Suppressor macrophage (primary cell): ENCODE data around the gene CIAO1.
"Not testable (repeated sequence)": the region's sequence is repeated elsewhere in the genome, so short reads cannot be mapped to it uniquely, and the experiment has no call there.

Source experiments
- DNase-seq, 4 experiments: peaks; one replicate each; pipeline ENCODE4 v3.0.0-alpha.2; 2020 to 2022
- total RNA-seq, 17 experiments: gene quantifications; one replicate each; lab custom pipeline; 2026; ENCODE audit warnings: mixed read lengths in 6 of 17, inconsistent platforms in 3 of 17; lab: John Stamatoyannopoulos, UW

CIAO1 gene
- 37.3 to 140 (median 109) reads per million in 17 experiments for total RNA-seq

GRCh38 chr2:96265840-96266679, at the start of gene CIAO1, which contains the start of gene TMEM127:
TSS of gene CIAO1 (plus strand) at chr2:96266225. CDS start at chr2:96266351, 126 bp downstream.
TSS of gene TMEM127 (minus strand) at chr2:96265997. CDS start at chr2:96265381, 616 bp downstream.
- peak; percentile 99 for DNase-seq

DNA sequence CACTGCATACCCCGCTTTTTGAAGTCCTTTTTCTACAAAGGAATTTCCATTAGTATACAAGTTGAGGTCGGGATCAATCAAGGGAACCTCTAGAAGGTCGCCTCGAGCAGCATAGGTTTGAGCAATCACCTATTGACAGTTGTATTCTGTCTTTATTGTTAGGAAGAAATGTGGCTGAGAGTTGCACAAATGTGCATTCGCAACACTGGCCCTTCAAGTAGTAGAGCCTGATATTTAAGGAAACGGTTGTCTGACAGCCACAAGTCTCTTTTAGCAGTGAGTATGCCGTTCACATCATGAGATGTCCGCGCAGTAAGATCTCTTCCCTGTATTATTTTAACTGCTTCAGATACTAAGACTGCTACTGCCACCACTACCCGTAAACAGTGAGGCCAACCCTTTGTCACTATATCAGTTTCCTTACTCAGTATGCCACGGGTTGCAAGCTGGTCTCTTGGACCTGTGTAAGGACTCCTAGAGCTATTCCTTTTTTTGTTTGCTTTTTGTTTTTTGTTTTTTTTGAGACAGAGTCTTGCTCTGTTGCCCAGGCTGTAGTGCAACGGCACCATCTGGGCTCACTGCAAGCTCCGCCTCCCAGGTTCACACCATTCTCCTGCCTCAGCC, 47.4 kb upstream of the CIAO1 start:
- peak in 2 of 4 experiments; percentile 11 to 24 for DNase-seq

DNA sequence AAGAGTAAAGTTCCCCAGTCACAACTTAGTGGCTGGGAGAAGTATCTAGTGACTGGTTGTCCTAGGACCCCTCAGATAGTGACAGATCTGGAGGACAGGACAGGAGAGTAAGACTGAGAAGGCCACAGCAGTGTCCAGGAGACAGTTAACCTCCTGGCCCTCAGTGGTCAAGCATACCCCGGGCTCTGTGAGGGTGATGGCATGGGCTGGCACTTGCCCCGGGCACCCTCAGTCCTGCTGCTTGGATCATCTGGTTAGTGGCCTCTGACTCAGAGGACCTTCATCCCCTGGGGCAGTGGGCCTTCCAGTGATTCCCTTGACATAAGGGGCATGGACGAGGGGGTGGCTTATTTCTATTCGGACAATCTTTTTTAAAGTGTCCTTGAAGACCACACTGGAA, 46.1 kb upstream of the CIAO1 start:
- DNase-seq: not testable (repeated sequence)

DNA sequence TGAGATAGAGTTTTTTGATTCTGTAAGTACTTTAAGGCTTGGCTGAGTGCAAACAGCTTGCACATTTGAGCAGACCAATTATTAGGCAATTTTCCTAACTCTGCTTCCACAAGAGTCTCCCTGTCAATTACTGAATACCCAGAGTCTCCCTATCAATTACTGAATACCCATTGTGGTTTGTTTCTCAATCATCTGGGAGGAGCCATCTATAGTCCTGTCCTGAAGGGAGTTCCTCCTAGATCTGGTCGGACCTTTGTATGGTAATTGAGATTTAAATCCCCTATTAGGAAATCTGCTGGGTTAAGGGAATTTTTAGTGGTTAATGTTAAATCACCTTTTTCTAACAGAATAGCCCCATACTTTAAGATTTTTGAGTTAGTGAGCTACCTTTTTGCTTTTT, 44.9 kb upstream of the CIAO1 start:
- peak in 3 of 4 experiments; percentile 35 to 60 (median 44) for DNase-seq

- peak; percentile 54 to 76 (median 66) for DNase-seq
Observed at GRCh38 chr2:96225016-96225533, 41.0 kb upstream of the CIAO1 start.

GRCh38 chr2:96231316-96231715, 34.7 kb upstream of the CIAO1 start:
- no peak for DNase-seq

DNA sequence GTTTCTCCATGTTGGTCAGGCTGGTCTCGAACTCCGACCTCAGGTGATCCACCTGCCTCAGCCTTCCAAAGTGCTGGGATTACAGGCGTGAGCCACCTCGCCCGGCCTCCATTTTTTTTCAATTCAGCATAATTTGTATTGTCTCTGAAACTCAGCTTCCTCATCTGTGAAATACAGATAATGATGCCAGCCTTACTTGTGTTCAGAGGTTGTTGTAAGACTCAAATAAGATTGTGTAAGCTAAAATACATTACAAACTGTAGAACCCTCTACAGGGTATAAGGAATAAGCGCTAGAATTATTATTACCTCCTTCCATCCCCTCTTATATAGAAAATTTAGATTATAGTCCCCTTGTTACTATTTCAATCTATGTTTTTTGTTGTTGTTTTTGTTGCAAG, 32.6 kb upstream of the CIAO1 start:
- DNase-seq: peak in 2 of 4 experiments; percentile 64

GRCh38 chr2:96233880-96234316, 32.1 kb upstream of the CIAO1 start:
- peak in 3 of 4 experiments; percentile 34 to 44 (median 35) for DNase-seq

GRCh38 chr2:96236882-96237281, 29.1 kb upstream of the CIAO1 start:
- DNase-seq: no peak

GRCh38 chr2:96238266-96238665, 27.8 kb upstream of the CIAO1 start:
- no peak for DNase-seq

- DNase-seq: no peak
Observed at GRCh38 chr2:96239091-96239490, 26.9 kb upstream of the CIAO1 start.

GRCh38 chr2:96239745-96240264, 26.2 kb upstream of the CIAO1 start:
- DNase-seq: no peak

GRCh38 chr2:96240341-96241038, 25.5 kb upstream of the CIAO1 start:
- DNase-seq: peak in 1 of 4 experiments; percentile 21

- peak in 1 of 4 experiments; percentile 20 for DNase-seq
Observed at GRCh38 chr2:96241227-96241626, 24.8 kb upstream of the CIAO1 start.

- peak; percentile 85 to 94 (median 92) for DNase-seq
Observed at GRCh38 chr2:96241900-96242611, 24.0 kb upstream of the CIAO1 start.

DNA sequence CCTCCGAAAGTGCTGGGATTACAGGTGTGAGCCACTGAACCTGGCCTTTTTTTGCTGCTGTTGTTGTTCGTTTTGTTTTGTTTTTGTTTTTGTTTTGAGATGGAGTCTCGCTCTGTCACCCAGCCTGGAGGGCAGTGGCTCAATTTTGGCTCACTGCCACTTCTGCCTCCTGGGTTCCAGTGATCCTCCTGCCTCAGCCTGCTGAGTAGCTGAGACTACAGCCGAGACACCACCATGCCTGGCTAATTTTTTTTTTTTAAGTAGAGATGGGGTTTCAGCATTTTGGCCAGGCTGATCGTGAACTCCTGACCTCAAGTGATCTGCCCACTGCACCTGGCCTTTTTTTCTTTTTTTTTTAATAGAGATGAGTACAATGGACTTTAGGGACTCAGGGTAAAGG, 22.2 kb upstream of the CIAO1 start:
- no peak for DNase-seq

GRCh38 chr2:96245609-96246390, 20.2 kb upstream of the CIAO1 start:
- DNase-seq: peak; percentile 89 to 98 (median 94)

DNA sequence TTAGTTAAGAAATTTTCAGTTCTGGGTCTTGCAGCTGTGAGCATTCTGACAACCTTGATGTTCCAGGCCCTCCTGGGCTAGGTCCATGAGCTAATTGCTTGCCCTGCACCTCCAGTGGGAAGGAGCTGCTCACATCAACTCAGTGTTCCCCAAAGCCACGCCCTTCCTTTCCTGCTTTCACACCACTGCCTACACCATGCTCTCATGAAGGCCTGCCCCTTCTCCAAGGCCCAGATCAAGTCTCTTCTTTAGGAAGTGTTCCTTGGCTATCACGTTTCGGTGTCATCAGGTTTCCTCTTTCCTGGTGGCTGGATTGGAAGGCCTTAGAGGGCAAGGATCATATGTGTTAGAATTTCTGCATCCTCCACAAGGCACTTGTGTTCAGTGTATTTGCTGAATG, 19.0 kb upstream of the CIAO1 start:
- DNase-seq: peak; percentile 77 to 87 (median 87)

- no peak for DNase-seq
Observed at GRCh38 chr2:96247896-96248295, 18.1 kb upstream of the CIAO1 start.

- no peak for DNase-seq
Observed at GRCh38 chr2:96248624-96249023, 17.4 kb upstream of the CIAO1 start.

DNA sequence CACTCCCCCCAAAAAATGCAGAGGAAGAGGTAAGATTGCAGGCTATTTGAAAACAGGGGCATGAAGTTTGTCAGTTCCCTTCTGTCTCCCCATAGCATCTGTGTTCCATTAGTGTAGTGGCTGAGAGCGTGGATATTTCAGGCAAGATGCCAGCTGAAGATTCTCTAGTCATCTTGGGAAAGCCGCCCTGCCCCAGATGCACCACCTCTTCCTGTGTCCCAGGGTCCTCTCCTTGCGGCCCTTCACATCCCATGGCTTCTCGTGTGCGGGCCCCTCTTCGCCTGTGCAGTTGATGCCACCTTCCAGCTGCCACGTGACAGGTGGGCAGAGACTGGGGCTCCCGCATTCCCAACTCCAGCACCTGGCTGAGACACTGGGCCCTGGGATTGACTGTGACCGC, 16.4 kb upstream of the CIAO1 start:
- no peak for DNase-seq
